ENCODE data around the gene COL4A3.

Gene COL4A3

DNA sequence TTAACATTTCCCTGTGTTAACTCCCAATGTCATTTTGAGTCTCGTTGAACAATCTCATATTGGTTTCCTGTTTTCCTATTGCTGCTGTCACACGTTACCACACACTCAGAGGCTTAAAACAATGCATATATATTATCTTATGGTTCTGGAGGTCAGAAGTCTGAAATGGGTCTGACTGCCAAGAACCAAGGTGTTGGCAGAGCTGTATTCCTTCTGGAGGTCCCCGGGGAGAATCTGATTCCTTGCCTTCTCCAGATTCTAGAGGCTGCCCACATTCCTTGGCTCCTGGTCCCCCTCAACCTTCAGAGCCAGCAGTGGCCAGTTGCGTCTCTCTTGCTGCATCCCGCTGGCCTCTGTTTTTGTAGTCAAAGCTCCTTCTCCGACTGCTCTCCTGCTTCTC is 18.0 kb upstream of the COL4A3 start:
- no peak overlapping the region for H3K4me3 ChIP-seq (ENCODE audit: low read length)
- DNase-seq (ENCODE audit: low read depth) = no peak
- TF ChIP-seq, protein P1, sequence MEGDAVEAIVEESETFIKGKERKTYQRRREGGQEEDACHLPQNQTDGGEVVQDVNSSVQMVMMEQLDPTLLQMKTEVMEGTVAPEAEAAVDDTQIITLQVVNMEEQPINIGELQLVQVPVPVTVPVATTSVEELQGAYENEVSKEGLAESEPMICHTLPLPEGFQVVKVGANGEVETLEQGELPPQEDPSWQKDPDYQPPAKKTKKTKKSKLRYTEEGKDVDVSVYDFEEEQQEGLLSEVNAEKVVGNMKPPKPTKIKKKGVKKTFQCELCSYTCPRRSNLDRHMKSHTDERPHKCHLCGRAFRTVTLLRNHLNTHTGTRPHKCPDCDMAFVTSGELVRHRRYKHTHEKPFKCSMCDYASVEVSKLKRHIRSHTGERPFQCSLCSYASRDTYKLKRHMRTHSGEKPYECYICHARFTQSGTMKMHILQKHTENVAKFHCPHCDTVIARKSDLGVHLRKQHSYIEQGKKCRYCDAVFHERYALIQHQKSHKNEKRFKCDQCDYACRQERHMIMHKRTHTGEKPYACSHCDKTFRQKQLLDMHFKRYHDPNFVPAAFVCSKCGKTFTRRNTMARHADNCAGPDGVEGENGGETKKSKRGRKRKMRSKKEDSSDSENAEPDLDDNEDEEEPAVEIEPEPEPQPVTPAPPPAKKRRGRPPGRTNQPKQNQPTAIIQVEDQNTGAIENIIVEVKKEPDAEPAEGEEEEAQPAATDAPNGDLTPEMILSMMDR (IDR thresholded peaks at IDR 0.05; ENCODE audit: insufficient read depth, low read depth, low read length, missing control alignments) = no peak

DNA sequence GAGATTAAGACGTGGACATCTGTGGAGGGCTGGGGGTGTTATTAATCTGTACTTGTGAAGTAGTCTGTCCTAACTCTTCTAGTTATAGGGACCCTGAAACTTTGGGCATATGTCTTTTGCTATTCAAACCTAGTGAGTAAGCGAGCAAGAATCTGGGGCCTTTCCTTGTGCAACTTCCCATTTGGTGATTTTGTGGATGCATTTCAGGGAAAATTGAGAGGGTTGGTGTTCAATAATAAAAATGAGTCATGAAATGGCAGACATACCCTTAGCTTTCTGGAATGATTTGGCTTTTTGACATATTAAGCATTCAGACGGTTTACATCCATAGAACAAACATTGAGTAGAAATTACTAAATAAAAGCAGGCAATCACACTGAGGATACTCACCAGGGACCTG is 17.4 kb upstream of the COL4A3 start:
- TF ChIP-seq, protein P1 (IDR thresholded peaks at IDR 0.05; ENCODE audit: insufficient read depth, low read depth, low read length, missing control alignments) = no peak
- no peak overlapping the region for H3K4me3 ChIP-seq (ENCODE audit: low read length)
- DNase-seq (ENCODE audit: low read depth) = no peak

DNA sequence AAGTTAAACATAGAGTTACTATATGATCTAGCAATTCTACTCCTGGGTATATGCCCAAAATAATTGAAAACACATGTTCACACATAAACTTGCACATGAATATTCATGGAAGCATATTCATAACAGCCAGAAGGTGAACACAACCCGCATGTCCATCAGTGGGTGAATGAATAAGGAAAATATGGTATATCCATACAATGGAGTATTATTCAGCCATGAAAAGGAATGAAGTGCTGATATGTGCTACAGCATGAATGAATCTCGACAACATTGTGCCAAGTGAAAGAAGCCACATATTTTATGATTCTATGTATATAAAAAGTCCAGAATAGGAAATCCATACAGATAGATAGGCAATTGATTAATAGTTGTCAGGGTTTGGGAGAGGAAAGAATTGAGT is 16.3 kb upstream of the COL4A3 start:
- TF ChIP-seq, protein P1 (IDR thresholded peaks at IDR 0.05; ENCODE audit: insufficient read depth, low read depth, low read length, missing control alignments) = no peak
- H3K4me3 ChIP-seq (ENCODE audit: low read length) = no peak overlapping the region
- DNase-seq (ENCODE audit: low read depth) = no peak

DNA sequence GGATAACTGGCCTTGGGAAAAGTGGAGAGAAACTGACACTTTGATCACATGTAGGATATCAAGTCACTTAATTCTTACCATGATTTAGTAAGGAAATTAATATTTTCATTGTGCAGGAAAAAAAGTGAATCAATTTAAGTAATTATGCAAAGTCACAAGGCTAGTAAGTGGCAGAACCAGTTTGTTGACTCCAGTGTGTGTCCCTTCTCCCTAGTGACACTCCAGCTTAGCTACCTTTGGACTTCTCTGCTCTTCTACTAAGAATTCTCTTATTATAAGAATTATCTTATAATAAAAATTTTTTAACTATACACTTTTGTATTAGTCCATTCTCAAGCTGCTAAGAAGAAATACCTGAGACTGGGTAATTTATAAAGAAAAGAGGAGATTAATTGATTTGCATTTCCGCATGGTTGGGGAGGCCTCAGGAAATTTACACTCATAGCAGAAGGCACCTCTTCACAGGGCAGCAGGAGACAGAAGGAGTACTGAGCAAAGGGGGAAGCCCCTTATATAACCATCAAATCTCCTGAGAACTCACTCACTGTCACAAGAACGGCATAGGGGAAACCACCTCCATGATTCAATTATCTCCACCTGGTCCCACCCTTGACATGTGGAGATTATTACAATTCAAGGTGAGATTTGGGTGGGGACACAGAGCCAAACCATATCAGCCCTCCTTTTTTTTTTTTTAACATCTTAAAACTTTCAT is 14.0 kb upstream of the COL4A3 start:
- DNase-seq (ENCODE audit: low read depth) = no peak
- TF ChIP-seq, protein P1 (IDR thresholded peaks at IDR 0.05; ENCODE audit: insufficient read depth, low read depth, low read length, missing control alignments) = no peak
- H3K4me3 ChIP-seq (ENCODE audit: low read length) = no peak overlapping the region

DNA sequence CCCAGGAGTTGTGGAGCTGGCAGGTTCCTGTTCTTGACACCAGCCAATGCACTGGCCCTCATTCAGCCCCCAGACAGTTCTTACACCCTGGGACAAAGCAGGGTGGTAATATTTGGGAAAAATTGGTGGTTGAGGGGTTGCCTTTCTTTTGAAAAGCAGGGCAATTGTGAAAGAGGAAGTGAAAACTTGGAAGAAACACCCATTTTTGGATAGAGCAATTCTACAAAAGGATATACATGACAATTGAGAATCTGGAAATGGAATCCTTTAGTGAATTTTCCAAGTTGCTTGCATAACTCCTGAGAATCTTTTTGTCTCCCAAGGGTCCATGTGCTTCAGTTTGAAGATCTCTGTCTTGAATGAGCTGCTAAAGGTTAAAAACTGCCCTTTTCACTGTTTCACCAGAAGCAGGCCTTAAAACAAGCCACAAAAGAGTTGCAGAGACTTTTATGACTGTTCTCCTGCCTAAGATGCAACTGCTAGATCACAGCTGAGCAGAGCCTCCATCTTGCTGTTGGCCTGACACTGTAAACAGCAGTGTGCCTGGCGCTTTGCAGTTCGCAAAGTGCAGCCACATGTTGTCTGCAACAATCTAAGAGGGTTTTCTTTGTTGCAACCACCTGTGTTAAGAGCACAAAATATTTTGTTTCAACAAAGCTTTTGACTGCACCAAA is 12.2 kb upstream of the COL4A3 start:
- TF ChIP-seq, protein P1 (IDR thresholded peaks at IDR 0.05; ENCODE audit: insufficient read depth, low read depth, low read length, missing control alignments) = no peak
- no peak for DNase-seq (ENCODE audit: low read depth)
- H3K4me3 ChIP-seq (ENCODE audit: low read length) = no peak overlapping the region

DNA sequence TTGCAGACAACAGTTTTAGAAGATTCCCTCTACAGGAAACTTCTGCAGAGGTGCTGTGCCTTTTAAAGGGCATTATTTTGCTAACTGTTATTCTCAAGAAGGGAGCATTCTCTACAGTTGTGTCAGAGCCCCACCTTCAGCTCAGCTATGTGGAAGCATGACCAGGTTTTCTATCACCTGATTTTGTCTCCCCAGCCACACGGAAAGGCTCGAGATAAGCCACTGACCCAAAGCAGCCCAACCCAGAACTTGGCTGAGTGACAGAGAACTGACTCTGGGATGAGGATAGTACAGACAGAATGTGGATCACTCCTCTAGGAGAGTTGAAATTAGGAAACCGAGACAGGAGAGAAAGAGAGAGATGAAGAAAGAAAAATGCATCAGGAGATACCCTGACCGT is 11.1 kb upstream of the COL4A3 start:
- no peak overlapping the region for H3K4me3 ChIP-seq (ENCODE audit: low read length)
- TF ChIP-seq, protein P1 (IDR thresholded peaks at IDR 0.05; ENCODE audit: insufficient read depth, low read depth, low read length, missing control alignments) = no peak
- DNase-seq (ENCODE audit: low read depth) = peak; percentile 34
